ENCODE data around the gene ALOXE3. TPM values are rescaled to one million over a fixed set of nuclear protein-coding genes. Genes with fewer than 3 reads are reported as not detected.

Gene ALOXE3
- polyA plus RNA-seq, 1 experiment: 0.04 TPM

DNA sequence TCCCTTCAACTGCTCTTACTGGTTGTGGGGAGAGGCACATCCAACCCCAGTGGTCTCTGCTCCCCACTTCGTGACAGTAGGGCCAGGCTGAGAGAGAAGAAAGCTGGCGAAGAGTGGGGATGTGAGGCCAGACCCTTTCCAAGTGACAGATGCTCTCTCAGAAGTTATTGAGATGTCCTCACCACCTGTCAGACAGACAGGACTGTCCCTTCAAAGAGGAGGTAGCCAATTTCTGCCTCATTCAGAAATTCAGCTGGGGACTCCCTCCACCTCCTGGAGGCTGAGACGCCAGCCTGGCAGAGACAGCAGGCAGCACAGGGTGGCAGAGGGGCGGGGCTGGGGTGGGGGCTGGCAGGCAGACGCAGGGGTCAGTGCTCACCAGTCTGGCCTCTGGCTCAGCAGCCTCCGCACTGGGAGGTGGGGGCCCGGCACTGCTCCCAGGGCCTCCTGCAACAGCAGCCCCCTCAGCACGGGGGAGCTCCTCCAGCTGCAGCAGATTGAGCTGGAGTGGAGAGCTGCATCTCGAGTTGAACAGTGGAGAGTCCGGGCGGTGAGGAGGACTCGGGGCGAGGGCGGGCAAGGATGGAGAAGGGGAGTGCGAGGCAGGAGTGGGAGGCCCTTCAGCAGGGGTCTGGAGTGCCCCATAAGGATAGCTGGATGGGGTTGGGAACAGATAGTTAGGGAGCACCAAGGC, 24.7 kb upstream of the ALOXE3 start:
- TF ChIP-seq, protein P1, sequence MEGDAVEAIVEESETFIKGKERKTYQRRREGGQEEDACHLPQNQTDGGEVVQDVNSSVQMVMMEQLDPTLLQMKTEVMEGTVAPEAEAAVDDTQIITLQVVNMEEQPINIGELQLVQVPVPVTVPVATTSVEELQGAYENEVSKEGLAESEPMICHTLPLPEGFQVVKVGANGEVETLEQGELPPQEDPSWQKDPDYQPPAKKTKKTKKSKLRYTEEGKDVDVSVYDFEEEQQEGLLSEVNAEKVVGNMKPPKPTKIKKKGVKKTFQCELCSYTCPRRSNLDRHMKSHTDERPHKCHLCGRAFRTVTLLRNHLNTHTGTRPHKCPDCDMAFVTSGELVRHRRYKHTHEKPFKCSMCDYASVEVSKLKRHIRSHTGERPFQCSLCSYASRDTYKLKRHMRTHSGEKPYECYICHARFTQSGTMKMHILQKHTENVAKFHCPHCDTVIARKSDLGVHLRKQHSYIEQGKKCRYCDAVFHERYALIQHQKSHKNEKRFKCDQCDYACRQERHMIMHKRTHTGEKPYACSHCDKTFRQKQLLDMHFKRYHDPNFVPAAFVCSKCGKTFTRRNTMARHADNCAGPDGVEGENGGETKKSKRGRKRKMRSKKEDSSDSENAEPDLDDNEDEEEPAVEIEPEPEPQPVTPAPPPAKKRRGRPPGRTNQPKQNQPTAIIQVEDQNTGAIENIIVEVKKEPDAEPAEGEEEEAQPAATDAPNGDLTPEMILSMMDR (IDR thresholded peaks at IDR 0.05; ENCODE audit: low read depth, low read length): no peak
- no peaks in the 10 kb centered on the region for H3K27me3 ChIP-seq (ENCODE audit: control insufficient read depth, insufficient read depth, low read length)
- no peak for DNase-seq (ENCODE audit: low read depth, low spot score)
- CTCF ChIA-PET: no interaction called here
- POLR2A ChIA-PET: interaction anchor here (0.7 kb wide), 1 partner anchor 545 kb away, joined by 4 read pairs; no protein-coding TSS in a partner anchor
- H3K9me3 ChIP-seq (ENCODE audit: control insufficient read depth, insufficient read depth, low read length): no peaks in the 10 kb centered on the region; the same call in 1 of the 2 replicates
- no peak overlapping the region for H3K4me3 ChIP-seq (ENCODE audit: low read depth, low read length)
- no peak overlapping the region for H3K27ac ChIP-seq (ENCODE audit: low read depth, low read length)

DNA sequence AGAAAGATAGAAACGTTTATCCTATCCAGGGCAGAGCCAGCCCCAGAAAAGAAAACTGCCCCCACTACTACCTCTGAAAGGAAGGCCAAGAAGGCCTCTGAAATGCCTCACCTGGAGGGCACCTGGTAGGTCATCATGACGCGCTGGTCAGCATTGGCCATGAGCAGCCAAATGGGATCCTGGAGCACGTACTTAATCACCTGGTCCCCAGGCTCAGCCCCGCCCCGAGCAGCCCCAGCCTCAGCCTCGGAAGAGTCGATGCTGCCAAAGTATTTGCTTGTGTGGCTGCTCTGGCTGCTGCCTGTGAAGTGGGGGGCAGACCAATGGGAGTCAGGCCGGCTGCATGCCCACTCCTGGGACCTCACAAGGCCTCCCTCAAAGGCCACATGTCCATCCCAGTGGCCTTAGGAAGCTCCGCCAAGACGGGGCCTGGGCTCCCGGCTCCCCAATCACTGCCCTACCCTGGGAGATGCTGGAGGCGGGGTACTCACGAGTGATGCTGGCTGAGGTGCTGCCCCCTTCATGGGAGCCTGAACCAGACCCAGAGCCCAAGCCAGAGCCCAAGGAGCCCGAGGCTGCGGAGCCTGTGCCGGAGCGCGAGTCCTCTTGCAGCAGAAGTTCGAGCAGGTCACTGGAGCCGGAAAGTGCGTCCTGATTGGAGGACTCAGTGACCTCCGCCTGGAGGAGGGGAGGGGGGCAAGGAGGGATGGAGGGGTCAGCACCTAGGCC, 24.0 kb upstream of the ALOXE3 start:
- TF ChIP-seq, protein P1 (IDR thresholded peaks at IDR 0.05; ENCODE audit: low read depth, low read length): no peak
- H3K9me3 ChIP-seq (ENCODE audit: control insufficient read depth, insufficient read depth, low read length): no peaks in the 10 kb centered on the region; the same call in 1 of the 2 replicates
- no peak overlapping the region for H3K4me3 ChIP-seq (ENCODE audit: low read depth, low read length)
- H3K27me3 ChIP-seq (ENCODE audit: control insufficient read depth, insufficient read depth, low read length): no peaks in the 10 kb centered on the region
- ChIA-PET POLR2A (interaction anchor here (0.7 to 3.7 kb wide), 2 partner anchors 8 to 544 kb away, joined by 4 to 18 read pairs; no protein-coding TSS in a partner anchor), CTCF (no interaction called here)
- DNase-seq (ENCODE audit: low read depth, low spot score): no peak
- no peak overlapping the region for H3K27ac ChIP-seq (ENCODE audit: low read depth, low read length)

DNA sequence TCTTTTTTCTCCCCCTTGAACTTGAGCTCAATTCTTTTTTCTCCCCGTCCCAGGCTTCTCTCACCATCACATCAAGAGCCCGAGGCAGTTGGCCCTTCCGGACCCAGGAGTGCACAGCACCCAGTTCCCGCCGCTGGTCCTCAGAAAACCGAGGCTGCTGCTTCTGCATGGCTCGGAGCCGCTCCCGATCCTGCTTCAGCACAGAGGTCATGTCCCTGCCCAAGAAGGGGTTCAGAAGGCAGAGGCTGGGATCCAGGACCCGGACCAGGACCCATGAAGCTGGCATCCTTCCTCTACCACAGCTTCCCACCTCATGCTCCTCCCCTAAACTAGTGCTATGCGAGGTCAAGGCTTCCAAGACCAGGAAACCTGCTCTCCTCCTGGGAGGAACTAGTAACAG, 23.4 kb upstream of the ALOXE3 start:
- Histone ChIP-seq H3K4me3 (ENCODE audit: low read depth, low read length) (no peak overlapping the region), H3K27me3 (ENCODE audit: control insufficient read depth, insufficient read depth, low read length) (no peaks in the 10 kb centered on the region), H3K9me3 (ENCODE audit: control insufficient read depth, insufficient read depth, low read length) (no peaks in the 10 kb centered on the region; the same call in 1 of the 2 replicates), H3K27ac (ENCODE audit: low read depth, low read length) (no peak overlapping the region)
- ChIA-PET POLR2A (interaction anchor here (0.6 to 3.7 kb wide), 2 partner anchors 9 to 115 kb away, joined by 3 to 18 read pairs; no protein-coding TSS in a partner anchor), CTCF (interaction anchor here (5.2 kb wide), 1 partner anchor 23 kb away, joined by 38 read pairs; the partner anchor contains the start of gene ALOXE3)
- no peak for DNase-seq (ENCODE audit: low read depth, low spot score)
- TF ChIP-seq, protein P1 (IDR thresholded peaks at IDR 0.05; ENCODE audit: low read depth, low read length): no peak

DNA sequence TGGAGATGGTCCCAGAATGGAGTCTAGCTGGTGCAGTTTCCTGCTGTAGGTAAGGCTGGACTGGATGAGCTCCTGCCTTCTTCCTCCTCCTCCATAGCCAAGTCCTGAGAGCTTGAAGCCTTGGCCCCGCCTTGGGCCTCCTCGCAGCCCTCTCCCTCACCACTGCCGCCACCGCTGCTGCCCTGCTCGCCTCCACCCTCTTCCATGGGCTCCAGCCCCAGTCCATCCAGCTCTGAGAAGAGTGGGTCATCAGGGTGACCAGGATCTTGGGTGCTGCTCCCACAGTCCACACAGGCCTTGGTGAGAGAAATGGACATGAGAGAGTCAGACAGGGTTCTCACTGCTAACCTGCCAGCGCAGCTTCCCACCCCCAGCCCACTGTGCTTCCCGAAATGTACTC, 22.7 kb upstream of the ALOXE3 start:
- Histone ChIP-seq H3K27me3 (ENCODE audit: control insufficient read depth, insufficient read depth, low read length) (no peaks in the 10 kb centered on the region), H3K4me3 (ENCODE audit: low read depth, low read length) (no peak overlapping the region), H3K27ac (ENCODE audit: low read depth, low read length) (no peak overlapping the region), H3K9me3 (ENCODE audit: control insufficient read depth, insufficient read depth, low read length) (no peaks in the 10 kb centered on the region; the same call in 1 of the 2 replicates)
- ChIA-PET POLR2A (interaction anchor here (0.6 to 3.7 kb wide), 4 partner anchors 9 to 116 kb away, joined by 3 to 18 read pairs (median 8); partner anchors contain the start of gene PER1), CTCF (interaction anchor here (5.2 kb wide), 1 partner anchor 22 kb away, joined by 38 read pairs; the partner anchor contains the start of gene ALOXE3)
- DNase-seq (ENCODE audit: low read depth, low spot score): no peak
- TF ChIP-seq, protein P1 (IDR thresholded peaks at IDR 0.05; ENCODE audit: low read depth, low read length): no peak

Data from AG04450 (cell line).